ENCODE measurements around the gene OGFOD2. TPM values are rescaled to one million over a fixed set of nuclear protein-coding genes. Genes with fewer than 3 reads are reported as not detected.

Gene OGFOD2
- polyA plus RNA-seq, 1 experiment, result 10.8 TPM

- no peak for DNase-seq (ENCODE audit: low read depth)
- no peaks in the 10 kb centered on the region for H3K27me3 ChIP-seq (ENCODE audit: control insufficient read depth, insufficient read depth, low read length)
- POLR2A ChIA-PET, result no interaction called here
- no peak overlapping the region for H3K4me3 ChIP-seq (ENCODE audit: low read depth, low read length)
- CTCF ChIA-PET, result interaction anchor here (0.5 to 0.9 kb wide), 2 partner anchors 12 to 203 kb away, joined by 3 read pairs; no protein-coding TSS in a partner anchor
- H3K36me3 ChIP-seq (ENCODE audit: control insufficient read depth, insufficient read depth, low read length), result no peaks in the 10 kb centered on the region
- TF ChIP-seq CTCF (IDR thresholded peaks at IDR 0.05; ENCODE audit: insufficient read depth, low read depth, low read length), result no peak
Observed at GRCh38 chr12:122996621-122997342, 21.7 kb downstream of the OGFOD2 start.

- DNase-seq (ENCODE audit: low read depth), result no peak
- Histone ChIP-seq H3K4me3 (ENCODE audit: low read depth, low read length) (no peak overlapping the region), H3K27me3 (ENCODE audit: control insufficient read depth, insufficient read depth, low read length) (no peaks in the 10 kb centered on the region), H3K36me3 (ENCODE audit: control insufficient read depth, insufficient read depth, low read length) (no peaks in the 10 kb centered on the region)
- no peak for TF ChIP-seq CTCF (IDR thresholded peaks at IDR 0.05; ENCODE audit: insufficient read depth, low read depth, low read length)
- CTCF ChIA-PET, result interaction anchor here (0.5 kb wide), 1 partner anchor 202 kb away, joined by 3 read pairs; no protein-coding TSS in a partner anchor
- POLR2A ChIA-PET, result no interaction called here
Observed at GRCh38 chr12:122997343-122998250, 22.6 kb downstream of the OGFOD2 start.

GRCh38 chr12:122998316-122998715 lies 23.3 kb downstream of the OGFOD2 start:
- Histone ChIP-seq H3K36me3 (ENCODE audit: control insufficient read depth, insufficient read depth, low read length) (no peaks in the 10 kb centered on the region), H3K27me3 (ENCODE audit: control insufficient read depth, insufficient read depth, low read length) (no peaks in the 10 kb centered on the region), H3K4me3 (ENCODE audit: low read depth, low read length) (no peak overlapping the region)
- DNase-seq (ENCODE audit: low read depth), result no peak
- ChIA-PET CTCF (interaction anchor here (0.8 kb wide), 1 partner anchor 71 kb away, joined by 3 read pairs; no protein-coding TSS in a partner anchor), POLR2A (no interaction called here)
- no peak for TF ChIP-seq CTCF (IDR thresholded peaks at IDR 0.05; ENCODE audit: insufficient read depth, low read depth, low read length)

- no peak overlapping the region for H3K4me3 ChIP-seq (ENCODE audit: low read depth, low read length)
- no peaks in the 10 kb centered on the region for H3K36me3 ChIP-seq (ENCODE audit: control insufficient read depth, insufficient read depth, low read length)
- ChIA-PET POLR2A (no interaction called here), CTCF (no interaction called here)
- H3K27me3 ChIP-seq (ENCODE audit: control insufficient read depth, insufficient read depth, low read length), result no peaks in the 10 kb centered on the region
- TF ChIP-seq CTCF (IDR thresholded peaks at IDR 0.05; ENCODE audit: insufficient read depth, low read depth, low read length), result no peak
- no peak for DNase-seq (ENCODE audit: low read depth)
Observed at GRCh38 chr12:122999196-122999946, 24.3 kb downstream of the OGFOD2 start.
